Esophagus muscularis mucosa (tissue), 4 donors: ENCODE results near the gene FRRS1.

Source experiments
- EP300 ChIP-seq: sonication (generic); formaldehyde crosslinking; IDR thresholded peaks from one replicate; pipeline ENCODE4 v1.6.1; 2017; ENCODE audit warnings: antibody characterized with exemption
- POLR2A ChIP-seq: fragments of 450-650 bp; IDR thresholded peaks from one replicate; pipeline ENCODE4 v1.6.1; 2017; ENCODE audit warnings: antibody characterized with exemption, moderate library complexity, mild to moderate bottlenecking, low read depth
- POLR2AphosphoS5 ChIP-seq, 2 donors: sonication (generic); formaldehyde crosslinking; IDR thresholded peaks; one replicate each; pipeline ENCODE4 v1.6.1; 2017; ENCODE audit warnings: antibody characterized with exemption in 2 of 2
- TF ChIP-seq, protein P1 (sequence below), 3 experiments: fragments of 200-600 bp in 2 of 3; fragments of 450-650 bp in 1 of 3; sonication (generic) in 2 of 3; IDR thresholded peaks; one replicate each; pipeline ENCODE4 v1.5.1; 2017 to 2019; ENCODE audit warnings: antibody characterized with exemption in 3 of 3, mild to moderate bottlenecking in 2 of 3, moderate library complexity in 1 of 3

DNA sequence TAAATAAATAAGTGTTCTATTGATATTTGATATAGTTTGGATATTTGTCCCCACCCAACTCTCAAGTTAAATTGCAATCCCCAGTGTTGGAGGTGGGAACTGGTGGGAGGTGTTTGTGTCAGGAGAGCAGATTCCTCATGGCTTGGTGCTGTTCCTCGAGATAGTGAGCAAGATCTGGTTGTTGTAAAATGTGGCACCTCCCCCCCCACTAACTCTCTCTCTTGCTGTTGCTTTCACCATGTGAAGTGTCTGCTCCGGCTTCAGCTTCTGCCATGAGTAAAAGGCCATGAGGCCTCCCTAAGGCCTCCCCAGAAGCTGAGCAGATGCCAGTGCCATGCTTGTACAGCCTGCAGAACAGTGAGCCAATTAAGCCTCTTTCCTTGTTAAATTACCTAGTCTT lies 20.8 kb downstream of the FRRS1 start:
- TF ChIP-seq, protein P1, sequence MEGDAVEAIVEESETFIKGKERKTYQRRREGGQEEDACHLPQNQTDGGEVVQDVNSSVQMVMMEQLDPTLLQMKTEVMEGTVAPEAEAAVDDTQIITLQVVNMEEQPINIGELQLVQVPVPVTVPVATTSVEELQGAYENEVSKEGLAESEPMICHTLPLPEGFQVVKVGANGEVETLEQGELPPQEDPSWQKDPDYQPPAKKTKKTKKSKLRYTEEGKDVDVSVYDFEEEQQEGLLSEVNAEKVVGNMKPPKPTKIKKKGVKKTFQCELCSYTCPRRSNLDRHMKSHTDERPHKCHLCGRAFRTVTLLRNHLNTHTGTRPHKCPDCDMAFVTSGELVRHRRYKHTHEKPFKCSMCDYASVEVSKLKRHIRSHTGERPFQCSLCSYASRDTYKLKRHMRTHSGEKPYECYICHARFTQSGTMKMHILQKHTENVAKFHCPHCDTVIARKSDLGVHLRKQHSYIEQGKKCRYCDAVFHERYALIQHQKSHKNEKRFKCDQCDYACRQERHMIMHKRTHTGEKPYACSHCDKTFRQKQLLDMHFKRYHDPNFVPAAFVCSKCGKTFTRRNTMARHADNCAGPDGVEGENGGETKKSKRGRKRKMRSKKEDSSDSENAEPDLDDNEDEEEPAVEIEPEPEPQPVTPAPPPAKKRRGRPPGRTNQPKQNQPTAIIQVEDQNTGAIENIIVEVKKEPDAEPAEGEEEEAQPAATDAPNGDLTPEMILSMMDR (IDR thresholded peaks at IDR 0.05) = no peak
- TF ChIP-seq POLR2AphosphoS5 (IDR thresholded peaks at IDR 0.05) = no peak
- TF ChIP-seq POLR2A = no peak
- TF ChIP-seq EP300 = no peak
